Measurements from ENCODE around the gene POLR3F. TPM values are rescaled to one million over a fixed set of nuclear protein-coding genes. Genes with fewer than 3 reads are reported as not detected.

The POLR3F gene
- 10.8 and 12.0 TPM in 2 replicates for total RNA-seq

GRCh38 chr20:18466894-18467730 is at the start of gene POLR3F, which contains the start of gene DZANK1:
POLR3F (plus strand) TSS chr20:18467390; CDS start chr20:18467507, 117 bp downstream.
DZANK1 (minus strand) TSS chr20:18467030; CDS start chr20:18465358, 1,672 bp downstream.

GRCh38 chr20:18496740-18497592 is 29.8 kb downstream of the POLR3F start, which contains the start of gene RBBP9:
RBBP9 (minus strand) TSS chr20:18497225; CDS start chr20:18497167, 58 bp downstream.

GRCh38 chr20:18507218-18508191 is 40.3 kb downstream of the POLR3F start, which contains the start of gene SEC23B:
SEC23B (plus strand) TSS chr20:18507940; CDS start chr20:18510836, 2,896 bp downstream.

Other genes with a start within 250 kb of the POLR3F start
- gene ZNF133, start 178.9 kb upstream of the POLR3F start, total RNA-seq: 16.9 and 19.1 TPM in 2 replicates
- gene DZANK1, start 360 bp upstream of the POLR3F start, total RNA-seq: 0.92 and 1.2 TPM in 2 replicates
- gene RBBP9, start 29.8 kb downstream of the POLR3F start, total RNA-seq: 11.1 and 13.3 TPM in 2 replicates
- 55.9 and 81.0 TPM in 2 replicates for gene SEC23B, start 40.5 kb downstream of the POLR3F start, total RNA-seq
- gene SMIM26, start 100.0 kb downstream of the POLR3F start, total RNA-seq: 62.5 and 73.5 TPM in 2 replicates
- gene DTD1, start 120.7 kb downstream of the POLR3F start, total RNA-seq: 106 and 113 TPM in 2 replicates